Esophagus squamous epithelium (tissue), 4 donors: ENCODE measurements around the gene PDZD4.

Experiments used
- CTCF ChIP-seq, 6 experiments: fragments of 450-650 bp in 4 of 6; fragments of 200-600 bp in 2 of 6; sonication (generic) in 2 of 6; IDR thresholded peaks; one replicate each; pipeline ENCODE4 v1.5.1; 2016 to 2019; ENCODE audit warnings: antibody characterized with exemption in 6 of 6, mild to moderate bottlenecking in 4 of 6, moderate library complexity in 4 of 6
- POLR2A ChIP-seq, 4 donors: fragments of 450-650 bp; IDR thresholded peaks; one replicate each; pipeline ENCODE4 v1.6.1; 2017; ENCODE audit warnings: antibody characterized with exemption in 4 of 4, mild to moderate bottlenecking in 4 of 4, moderate library complexity in 3 of 4

- no peak for TF ChIP-seq CTCF (IDR thresholded peaks at IDR 0.05)
- no peak for TF ChIP-seq POLR2A (IDR thresholded peaks at IDR 0.05)
Observed at GRCh38 chrX:153772316-153773217, 57.8 kb downstream of the PDZD4 start.
